Subcutaneous abdominal adipose tissue (tissue), 5 donors: ENCODE results near the gene SCARF1.

ENCODE experiments used
- H3K27ac ChIP-seq: one replicate; pipeline ENCODE4 v1.7.0; 2013; ENCODE audit warnings: low read depth, mild to moderate bottlenecking, inconsistent platforms, low read length, moderate library complexity
- H3K27me3 ChIP-seq, 5 donors: one replicate each; pipeline ENCODE4 v1.7.0; 2013; ENCODE audit warnings: low read length in 5 of 5, inconsistent platforms in 1 of 5; ENCODE audit not compliant: control insufficient read depth in 5 of 5, insufficient read depth in 4 of 5
- H3K36me3 ChIP-seq, 5 donors: one replicate each; pipeline ENCODE4 v1.7.0; 2013; ENCODE audit warnings: low read length in 5 of 5; ENCODE audit not compliant: control insufficient read depth in 5 of 5, insufficient read depth in 5 of 5
- H3K4me1 ChIP-seq, 5 donors: one replicate each; pipeline ENCODE4 v1.7.0; 2013; ENCODE audit warnings: low read length in 5 of 5, mild to moderate bottlenecking in 3 of 5, moderate library complexity in 1 of 5; ENCODE audit not compliant: control insufficient read depth in 5 of 5, insufficient read depth in 5 of 5
- H3K4me3 ChIP-seq, 5 donors: one replicate each; pipeline ENCODE4 v1.7.0; 2013; ENCODE audit warnings: low read length in 5 of 5, low read depth in 1 of 5
- H3K9ac ChIP-seq, 5 donors: one replicate each; pipeline ENCODE4 v1.7.0; 2013; ENCODE audit warnings: low read length in 5 of 5, mild to moderate bottlenecking in 4 of 5, moderate library complexity in 3 of 5
- H3K9me3 ChIP-seq, 5 donors: one replicate each; pipeline ENCODE4 v1.7.0; 2013; ENCODE audit warnings: low read length in 5 of 5; ENCODE audit not compliant: control insufficient read depth in 5 of 5
- donor health status: healthy.
- donor health status: healthy.
- donor health status: healthy.
- donor health status: healthy.
- donor health status: healthy.

The SCARF1 gene

DNA sequence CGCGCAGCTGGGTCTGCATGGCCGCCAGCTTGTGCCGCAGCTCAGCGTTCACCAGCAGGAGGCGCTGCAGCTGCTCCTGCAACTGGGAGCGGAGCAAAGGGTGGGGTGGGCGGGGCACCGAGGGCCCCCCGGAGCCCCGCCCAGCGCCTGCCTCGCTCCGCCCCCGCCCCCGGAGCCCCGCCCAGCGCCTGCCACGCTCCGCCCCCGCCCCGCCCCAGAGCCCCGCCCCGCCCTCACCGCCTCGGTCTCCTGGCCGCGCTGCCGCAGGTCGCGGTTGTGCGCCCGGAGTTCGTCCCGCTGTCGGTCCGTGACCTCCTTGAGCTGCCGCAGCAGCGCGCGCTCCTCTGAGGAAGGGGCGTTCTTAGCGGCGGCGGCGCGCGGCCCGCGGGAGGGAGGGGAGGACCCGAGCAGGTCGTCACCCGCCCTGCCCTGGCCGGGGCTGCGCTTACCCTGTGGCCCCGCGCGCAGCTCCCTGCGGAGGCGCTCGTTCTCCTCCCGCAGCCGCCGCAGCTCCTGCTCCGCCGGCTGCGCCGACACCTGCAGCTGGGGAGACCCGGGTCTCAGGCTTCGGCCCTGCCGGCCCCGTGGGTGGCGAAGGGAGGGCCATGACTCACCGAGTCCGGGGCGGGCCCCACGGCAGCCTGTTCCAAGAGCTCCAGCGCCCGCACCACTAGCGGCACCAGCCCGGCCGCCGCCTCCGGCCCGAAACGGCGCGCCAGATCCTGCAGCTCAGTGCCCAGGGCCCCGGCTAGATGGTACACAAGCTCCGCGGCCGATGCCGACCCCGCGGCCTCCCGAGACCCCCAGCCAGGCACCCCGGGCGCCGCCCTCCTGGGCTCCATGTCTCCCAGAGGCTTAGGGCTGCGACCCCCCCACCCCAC lies 3.7 kb upstream of the SCARF1 start:
- H3K4me1 ChIP-seq, result peaks cover 17 to 63% (median 54%) of the 10 kb centered on the region in 5 donors

DNA sequence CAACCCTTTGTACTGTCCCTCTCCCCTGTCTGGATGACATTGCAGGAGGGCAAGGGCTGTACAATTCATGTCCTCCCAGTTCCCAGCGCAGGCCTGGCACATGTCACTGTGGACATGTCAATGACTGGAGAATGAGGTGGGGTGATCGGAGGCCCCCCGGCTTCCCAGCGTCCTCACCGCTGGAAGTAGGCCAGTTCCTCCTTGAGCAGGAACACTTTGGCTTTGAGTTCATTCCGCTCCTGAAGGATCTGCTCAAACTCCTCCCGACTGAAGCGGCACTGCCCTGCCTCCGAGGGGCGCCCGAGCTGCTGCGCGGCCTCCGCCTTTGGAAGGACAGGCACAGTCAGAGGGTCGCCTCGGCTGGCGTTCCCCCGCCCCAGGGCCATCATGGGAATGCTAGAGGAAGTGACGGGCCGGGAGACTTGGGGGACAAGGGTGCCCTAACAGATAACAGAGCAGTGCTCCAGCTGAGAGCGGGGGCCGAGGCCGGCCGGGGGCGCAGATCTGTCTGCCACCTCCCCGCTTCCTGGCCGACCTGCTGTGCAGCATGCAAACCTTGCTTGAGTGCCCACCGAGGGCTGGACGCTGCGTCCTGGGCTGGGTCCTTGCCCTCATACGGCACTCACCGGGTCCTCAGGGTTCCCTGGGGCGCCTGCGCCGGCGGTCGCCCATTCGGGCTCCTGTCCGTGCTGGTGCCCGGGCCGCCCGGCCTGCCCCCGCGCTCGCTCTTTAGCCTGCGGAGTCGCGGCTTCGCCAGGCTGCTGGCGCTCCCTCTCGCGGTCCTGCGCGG lies 2.8 kb upstream of the SCARF1 start:
- H3K4me3 ChIP-seq, result peak overlapping the region; percentile 67 to 74 (median 69)
- peak overlapping the region in 4 of 5 donors; percentile 1 to 81 (median 68) for H3K9ac ChIP-seq
- H3K27me3 ChIP-seq, result no peaks in the 10 kb centered on the region
- peaks cover 5 to 50% (median 41%) of the 10 kb centered on the region in 5 donors for H3K36me3 ChIP-seq
- H3K27ac ChIP-seq, result peak overlapping the region; percentile 65
- peaks cover 17 to 71% (median 59%) of the 10 kb centered on the region in 5 donors for H3K4me1 ChIP-seq
- H3K9me3 ChIP-seq, result no peaks in the 10 kb centered on the region

More for the DNA sequence above, 3.7 kb upstream of the SCARF1 start:
- Histone ChIP-seq H3K9ac (peak overlapping the region in 4 of 5 donors; percentile 73 to 95 (median 82)), H3K27ac (peak overlapping the region; percentile 96), H3K36me3 (peaks cover 7 to 58% (median 49%) of the 10 kb centered on the region in 5 donors), H3K27me3 (no peaks in the 10 kb centered on the region), H3K9me3 (no peaks in the 10 kb centered on the region), H3K4me3 (peak overlapping the region; percentile 66 to 84 (median 74))

DNA sequence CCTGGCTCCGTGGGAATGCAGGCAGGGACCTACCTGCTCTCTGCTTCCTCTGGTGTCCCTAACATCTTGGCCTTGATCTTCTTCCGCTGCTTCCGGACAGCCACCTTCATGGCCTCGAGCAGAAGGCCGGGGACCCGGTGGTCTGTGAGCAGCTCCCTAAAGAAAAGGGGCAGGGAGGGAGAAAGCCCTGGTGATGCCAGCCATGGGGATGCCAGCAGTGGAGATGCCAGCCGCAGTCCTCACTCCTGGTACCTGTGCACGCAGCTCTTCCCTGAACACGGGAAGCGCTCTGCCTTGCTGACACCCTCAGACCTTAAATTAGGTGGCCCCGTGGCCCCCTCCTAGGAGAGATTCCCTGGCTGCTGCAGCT lies 2.3 kb upstream of the SCARF1 start:
- Histone ChIP-seq H3K4me1 (peaks cover 17 to 73% (median 59%) of the 10 kb centered on the region in 5 donors), H3K27me3 (no peaks in the 10 kb centered on the region), H3K9ac (peak overlapping the region; percentile 1 to 81 (median 65)), H3K36me3 (peaks cover 2 to 44% (median 37%) of the 10 kb centered on the region in 5 donors), H3K4me3 (peak overlapping the region; percentile 67 to 74 (median 69)), H3K27ac (peak overlapping the region; percentile 65), H3K9me3 (no peaks in the 10 kb centered on the region)

DNA sequence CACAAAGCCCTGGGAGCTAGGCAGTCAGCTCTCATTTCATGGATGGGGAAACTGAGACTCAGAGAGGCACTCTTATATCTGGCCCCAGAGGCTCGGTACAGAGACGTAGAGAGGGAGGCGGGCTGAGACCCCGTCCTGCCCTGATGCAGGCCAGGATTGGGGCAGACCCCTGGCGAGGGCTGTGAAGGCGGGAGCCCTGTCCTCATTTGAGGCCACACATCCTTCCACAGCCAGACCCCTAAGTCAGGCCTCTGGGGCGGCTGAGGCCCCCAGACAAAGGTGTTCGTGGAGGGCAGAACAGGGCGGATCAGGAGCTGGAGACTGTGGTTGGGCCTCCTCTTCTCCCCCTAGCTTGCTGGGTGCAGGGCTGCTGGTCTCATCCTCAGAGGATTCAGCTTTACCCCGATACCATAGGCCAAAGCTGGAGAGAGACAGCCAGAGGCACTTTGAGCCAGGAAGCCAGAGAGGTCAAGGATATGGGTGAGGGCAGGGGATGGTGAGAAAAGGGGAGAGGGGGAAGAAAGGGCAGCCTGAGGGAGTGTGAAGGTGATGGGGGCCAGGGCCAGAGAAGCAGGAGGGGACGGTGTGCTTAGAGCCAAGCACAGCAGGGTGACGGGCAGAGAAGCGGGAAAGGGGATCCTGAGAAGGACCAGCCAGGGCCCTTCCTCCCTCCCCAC lies 805 bp upstream of the SCARF1 start:
- Histone ChIP-seq H3K9ac (peak overlapping the region in 4 of 5 donors; percentile 34 to 92 (median 76)), H3K36me3 (peaks cover 0 to 30% (median 22%) of the 10 kb centered on the region in 5 donors), H3K27ac (peak overlapping the region; percentile 84), H3K4me3 (peak overlapping the region in 4 of 5 donors; percentile 35 to 85 (median 68)), H3K27me3 (no peaks in the 10 kb centered on the region), H3K4me1 (peaks cover 17 to 73% (median 59%) of the 10 kb centered on the region in 5 donors), H3K9me3 (no peaks in the 10 kb centered on the region)

DNA sequence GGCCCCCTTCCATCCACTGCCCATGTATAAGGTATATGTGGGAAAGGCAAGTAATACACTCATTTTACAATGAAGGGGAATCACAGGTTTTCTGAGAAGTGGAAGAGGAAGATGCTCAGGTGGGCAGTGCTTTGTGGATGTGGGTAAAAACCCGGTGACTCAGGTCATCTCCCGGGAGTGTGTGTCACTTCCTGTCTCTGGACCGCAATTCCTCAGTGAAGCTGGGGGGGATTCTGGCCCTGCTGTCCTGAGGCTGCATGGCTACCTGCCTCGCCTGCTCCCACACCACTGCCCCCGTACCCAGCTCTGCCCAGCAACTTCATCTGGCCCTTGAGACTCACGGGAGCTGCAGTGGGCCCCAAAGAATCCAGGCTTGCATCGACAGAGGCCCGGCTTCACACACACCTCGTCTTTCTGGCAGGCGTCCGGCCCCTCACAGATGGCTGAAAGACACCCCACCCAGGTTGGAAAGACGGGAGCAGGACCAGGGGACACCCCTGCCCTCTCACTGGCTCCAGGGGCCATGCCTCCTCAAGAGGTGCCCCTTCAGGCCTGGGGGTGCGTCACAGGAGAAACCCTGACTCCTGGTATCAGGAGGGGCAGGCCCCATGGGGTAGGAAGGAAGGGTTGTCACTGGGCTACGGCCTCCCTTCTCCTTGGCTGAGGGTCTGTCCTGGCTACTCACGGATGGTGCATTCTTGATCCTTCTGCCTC lies 882 bp downstream of the SCARF1 start:
- Histone ChIP-seq H3K27ac (peak overlapping the region; percentile 84), H3K9me3 (no peaks in the 10 kb centered on the region), H3K27me3 (no peaks in the 10 kb centered on the region), H3K36me3 (peaks cover 0 to 31% (median 15%) of the 10 kb centered on the region in 5 donors), H3K4me3 (peak overlapping the region; percentile 43 to 85 (median 70)), H3K9ac (peak overlapping the region in 4 of 5 donors; percentile 38 to 92 (median 76)), H3K4me1 (peaks cover 8 to 57% (median 47%) of the 10 kb centered on the region in 5 donors)

DNA sequence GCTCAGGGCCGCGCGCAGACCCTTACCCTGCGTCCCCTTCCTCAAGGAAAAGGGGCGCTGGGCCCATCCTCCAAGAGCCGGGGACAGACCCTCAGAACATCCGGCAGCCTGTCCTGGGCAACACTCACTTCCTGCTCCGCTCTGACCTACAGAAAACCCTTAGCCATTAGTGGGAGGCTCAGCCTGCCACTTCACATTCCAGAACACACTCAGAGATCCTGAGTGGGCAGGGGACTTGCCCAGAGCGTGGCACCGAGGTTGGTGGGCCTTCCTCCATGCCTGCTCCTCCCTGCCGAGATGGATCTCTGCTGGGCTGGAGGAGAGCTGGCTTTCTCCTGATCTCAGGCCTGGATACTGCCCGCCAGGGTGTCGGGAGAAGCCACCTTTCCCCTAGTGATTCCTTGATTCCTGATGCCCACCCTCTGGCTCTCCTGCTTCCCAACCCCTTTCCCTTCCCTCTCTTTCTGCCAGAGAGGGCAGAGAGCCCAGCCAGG lies 1.5 kb downstream of the SCARF1 start:
- no peaks in the 10 kb centered on the region for H3K9me3 ChIP-seq
- H3K27ac ChIP-seq, result peak overlapping the region; percentile 84
- H3K27me3 ChIP-seq, result no peaks in the 10 kb centered on the region
- H3K9ac ChIP-seq, result peak overlapping the region in 4 of 5 donors; percentile 28 to 92 (median 55)
- peak overlapping the region; percentile 51 to 85 (median 68) for H3K4me3 ChIP-seq
- peaks cover 0 to 36% (median 18%) of the 10 kb centered on the region in 5 donors for H3K36me3 ChIP-seq
- H3K4me1 ChIP-seq, result peaks cover 8 to 53% (median 47%) of the 10 kb centered on the region in 5 donors

DNA sequence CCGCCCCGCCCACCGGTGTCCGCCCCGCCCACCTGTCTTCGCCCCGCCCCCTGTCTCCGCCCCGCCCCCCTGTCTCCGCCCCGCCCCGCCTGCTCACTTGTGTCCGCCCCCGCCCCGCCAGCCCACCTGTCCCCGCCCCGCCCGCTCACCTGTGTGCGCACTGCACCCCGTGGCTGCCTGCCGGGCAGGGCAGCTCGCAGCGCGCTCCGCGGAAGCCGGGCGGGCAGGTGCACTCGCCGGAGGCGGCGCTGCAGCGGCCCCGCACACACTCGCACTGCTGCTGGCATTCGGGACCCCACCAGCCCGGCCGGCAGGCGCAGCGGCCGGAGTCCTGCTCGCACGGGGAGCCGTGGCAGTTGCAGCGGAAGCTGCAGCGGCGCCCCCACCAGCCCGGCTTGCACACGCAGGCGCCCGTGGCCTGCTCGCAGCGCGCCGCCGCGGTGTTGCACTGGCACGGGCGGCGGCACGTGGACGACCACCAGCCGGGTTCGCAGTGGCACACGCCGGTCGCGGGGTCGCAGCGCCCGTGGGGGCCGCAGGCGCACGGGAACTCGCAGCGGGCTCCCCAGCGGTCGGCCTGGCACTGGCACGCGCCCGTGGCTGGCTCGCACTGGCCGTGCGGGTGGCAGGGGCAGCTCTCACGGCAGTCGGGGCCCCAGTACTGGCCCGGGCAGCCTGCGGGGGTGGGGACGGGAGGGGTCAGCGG lies 2.1 kb downstream of the SCARF1 start:
- peak overlapping the region; percentile 84 for H3K27ac ChIP-seq
- no peaks in the 10 kb centered on the region for H3K27me3 ChIP-seq
- no peaks in the 10 kb centered on the region for H3K9me3 ChIP-seq
- peaks cover 8 to 51% (median 44%) of the 10 kb centered on the region in 5 donors for H3K4me1 ChIP-seq
- H3K9ac ChIP-seq, result peak overlapping the region in 4 of 5 donors; percentile 28 to 92 (median 55)
- H3K36me3 ChIP-seq, result peaks cover 0 to 39% (median 20%) of the 10 kb centered on the region in 5 donors
- peak overlapping the region in 4 of 5 donors; percentile 67 to 85 (median 69) for H3K4me3 ChIP-seq

DNA sequence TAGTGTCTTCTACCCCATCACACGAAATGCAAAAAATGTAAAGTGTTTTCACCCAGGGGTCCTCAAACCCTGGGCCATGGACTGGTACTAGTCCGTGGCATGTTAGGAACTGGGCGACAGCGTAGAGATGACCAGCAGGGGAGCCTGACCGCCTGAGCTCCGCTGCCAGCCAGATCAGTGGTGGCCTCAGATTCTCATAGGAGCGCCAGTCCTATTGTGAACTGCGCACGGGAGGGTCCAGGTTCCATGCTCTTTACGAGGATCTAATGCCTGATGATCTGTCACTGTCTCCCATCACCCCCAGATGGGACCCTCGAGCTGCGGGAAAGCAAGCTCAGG lies 4.5 kb downstream of the SCARF1 start:
- H3K9ac ChIP-seq, result no peak overlapping the region
- peaks cover 0 to 45% (median 27%) of the 10 kb centered on the region in 5 donors for H3K36me3 ChIP-seq

More for the DNA sequence above, 4.5 kb downstream of the SCARF1 start:
- Histone ChIP-seq H3K4me3 (no peak overlapping the region), H3K27me3 (no peaks in the 10 kb centered on the region), H3K9me3 (no peaks in the 10 kb centered on the region), H3K4me1 (peaks cover 2 to 28% (median 25%) of the 10 kb centered on the region in 5 donors), H3K27ac (no peak overlapping the region)
